Measurements from ENCODE around the gene PNMA6F. TPM values are rescaled to one million over a fixed set of nuclear protein-coding genes. Genes with fewer than 3 reads are reported as not detected.

The PNMA6F gene
- not detected in 2 replicates for total RNA-seq

DNA sequence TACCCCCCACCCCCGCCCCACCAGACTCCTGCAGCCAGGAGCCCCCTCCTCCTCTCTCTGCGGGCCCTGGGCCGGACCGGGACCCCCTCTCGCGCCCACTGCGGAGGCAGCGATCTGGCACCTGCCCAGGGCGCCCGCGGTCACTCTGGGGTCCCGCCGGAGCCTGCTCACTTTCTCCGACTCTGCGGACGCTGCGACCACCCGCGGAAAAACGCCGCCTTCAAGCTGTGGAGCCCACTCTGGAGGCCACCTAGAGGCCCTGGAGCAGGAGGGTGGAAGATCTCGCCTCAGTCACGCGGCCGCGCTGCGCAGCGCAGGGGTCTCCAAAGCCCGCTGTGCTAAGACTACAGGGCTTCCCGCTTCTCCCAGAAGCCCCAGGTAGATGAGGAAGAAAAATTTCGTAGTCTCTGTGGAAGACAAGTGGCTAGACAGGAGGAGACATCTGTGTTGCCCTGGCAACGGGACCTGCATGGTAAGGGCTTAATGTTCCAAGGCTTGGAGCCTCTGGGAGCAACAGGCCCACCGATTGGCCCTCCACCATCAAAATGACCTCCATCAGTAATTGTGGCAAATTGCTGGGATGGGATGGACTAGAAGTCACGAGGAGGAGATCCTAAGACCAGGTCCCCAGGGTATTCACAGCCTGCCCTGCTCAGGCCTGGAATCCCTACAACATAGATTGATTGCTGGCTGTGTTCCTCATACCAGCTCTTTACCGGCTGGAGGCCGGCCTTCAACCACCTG is at the start of gene PNMA6F:
TSS of gene PNMA6F (minus strand) at position 387 of the 744 bp plus-strand sequence. CDS start 1,093 bp downstream, outside the sequence.
- no peak for DNase-seq (ENCODE audit: low spot score)
- no peaks in the 10 kb centered on the region for H3K4me1 Mint-ChIP-seq (ENCODE audit: low read depth)
- no peaks in the 10 kb centered on the region for H3K36me3 Mint-ChIP-seq (ENCODE audit: low read depth)
- H3K9me3 Mint-ChIP-seq: no peaks in the 10 kb centered on the region
- no peak within 1 kb of the TSS for H3K4me3 Mint-ChIP-seq (ENCODE audit: low read depth)
- intact Hi-C loops (cut with micrococcal nuclease): no loop called here
- H3K27me3 Mint-ChIP-seq (ENCODE audit: low read depth): peaks cover 40% of the 10 kb centered on the region
- no peak within 1 kb of the TSS for H3K27ac Mint-ChIP-seq

DNA sequence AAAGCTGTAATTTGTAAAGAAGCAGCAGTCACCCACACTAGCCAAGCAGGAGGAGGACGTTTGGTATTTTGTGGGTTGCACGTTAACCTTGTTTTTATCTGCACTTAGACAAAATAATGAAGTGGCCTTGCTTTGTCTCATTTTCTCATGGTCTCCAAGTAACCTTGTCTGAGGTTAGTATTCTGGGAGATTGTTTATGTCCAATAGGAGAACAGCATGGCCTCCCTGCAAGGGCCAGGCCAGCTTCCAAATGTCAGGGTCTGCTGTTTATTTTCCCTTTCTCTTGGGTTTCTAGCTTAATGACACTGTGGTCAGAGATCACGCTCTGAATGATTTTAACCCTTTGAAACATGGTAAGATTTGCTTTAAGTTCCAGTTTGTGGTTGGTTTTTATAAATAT is 49.7 kb upstream of the PNMA6F start:
- intact Hi-C loops (cut with micrococcal nuclease): no loop called here
- Mint-ChIP-seq H3K27ac (no peak overlapping the region), H3K4me3 (ENCODE audit: low read depth) (no peak overlapping the region), H3K9me3 (no peaks in the 10 kb centered on the region), H3K27me3 (ENCODE audit: low read depth) (peaks cover 4% of the 10 kb centered on the region), H3K36me3 (ENCODE audit: low read depth) (no peaks in the 10 kb centered on the region), H3K4me1 (ENCODE audit: low read depth) (peaks cover 5% of the 10 kb centered on the region)
- no peak for DNase-seq (ENCODE audit: low spot score)

DNA sequence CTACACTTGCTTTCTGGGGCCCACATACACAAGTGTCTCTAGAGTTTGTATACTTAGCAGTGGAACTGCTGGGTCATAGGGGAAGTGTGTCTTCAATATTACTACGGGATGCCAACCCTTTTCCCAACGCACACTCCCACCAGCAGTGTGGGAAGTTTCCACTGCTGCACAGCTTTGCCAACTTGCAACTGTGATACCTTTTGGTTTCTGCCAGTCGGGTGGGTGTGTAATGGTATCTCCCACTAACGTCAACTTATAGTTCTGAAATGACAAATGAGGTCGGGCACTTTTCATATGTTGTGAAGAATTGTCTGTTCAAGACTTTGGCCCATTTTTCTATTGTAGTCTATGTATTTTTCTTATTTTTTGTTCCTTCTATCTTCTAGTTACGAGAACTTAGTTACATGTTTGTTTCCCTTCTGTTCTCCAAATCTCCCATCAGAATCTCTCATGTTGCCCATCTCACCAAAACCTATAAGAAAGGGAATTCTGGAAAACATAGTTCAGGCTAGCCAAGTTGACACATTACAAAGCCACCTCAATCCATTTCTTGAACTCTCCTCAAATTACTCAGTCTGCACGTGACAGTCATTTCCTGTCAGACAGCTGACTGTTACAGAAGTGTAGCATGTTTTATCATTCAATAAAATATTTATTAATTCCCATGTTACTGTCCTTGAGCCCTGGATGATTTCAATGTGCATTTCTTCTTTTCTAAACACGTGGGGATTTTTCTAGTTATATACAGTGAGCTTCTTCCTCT is 48.9 kb upstream of the PNMA6F start:
- Mint-ChIP-seq H3K27ac (no peak overlapping the region), H3K4me1 (ENCODE audit: low read depth) (peaks cover 7% of the 10 kb centered on the region), H3K36me3 (ENCODE audit: low read depth) (no peaks in the 10 kb centered on the region), H3K9me3 (no peaks in the 10 kb centered on the region), H3K27me3 (ENCODE audit: low read depth) (peaks cover 4% of the 10 kb centered on the region), H3K4me3 (ENCODE audit: low read depth) (no peak overlapping the region)
- no peak for DNase-seq (ENCODE audit: low spot score)
- intact Hi-C loops (cut with micrococcal nuclease): no loop called here

DNA sequence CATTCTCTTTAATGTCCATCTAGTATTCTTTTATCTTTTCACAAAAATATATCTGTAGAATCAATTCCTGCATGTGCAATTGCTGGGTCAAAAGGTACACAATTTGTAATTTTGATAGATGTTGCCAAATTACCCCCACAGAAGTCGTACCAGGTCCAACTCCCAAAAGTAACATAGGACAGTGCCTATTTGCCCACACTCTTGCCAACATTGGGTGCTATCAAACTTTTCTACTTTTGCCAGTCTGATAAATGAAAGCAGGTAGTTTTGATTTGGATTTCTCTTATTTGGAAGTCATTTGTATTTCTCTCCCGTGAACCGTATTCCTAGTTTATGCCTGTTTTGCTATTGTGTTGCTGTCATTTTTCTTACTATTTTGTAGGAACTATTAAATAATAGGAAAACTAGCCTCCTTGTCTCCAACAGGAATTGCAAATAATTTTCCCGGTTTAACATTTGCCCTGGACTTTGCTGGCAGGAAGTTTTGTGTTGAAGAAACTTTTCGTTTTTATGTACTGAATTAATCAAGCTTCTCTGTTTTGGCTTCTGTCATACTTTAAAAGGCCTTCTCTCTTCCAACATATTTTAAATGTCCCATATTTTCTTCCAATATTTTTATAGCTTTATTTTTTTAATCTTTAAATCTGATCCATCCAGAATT is 45.4 kb upstream of the PNMA6F start:
- no peaks in the 10 kb centered on the region for H3K36me3 Mint-ChIP-seq (ENCODE audit: low read depth)
- DNase-seq (ENCODE audit: low spot score): no peak
- intact Hi-C loops (cut with micrococcal nuclease): no loop called here
- H3K4me3 Mint-ChIP-seq (ENCODE audit: low read depth): no peak overlapping the region
- peaks cover 1% of the 10 kb centered on the region for H3K27me3 Mint-ChIP-seq (ENCODE audit: low read depth)
- no peaks in the 10 kb centered on the region for H3K9me3 Mint-ChIP-seq
- H3K4me1 Mint-ChIP-seq (ENCODE audit: low read depth): peaks cover 7% of the 10 kb centered on the region
- no peak overlapping the region for H3K27ac Mint-ChIP-seq

DNA sequence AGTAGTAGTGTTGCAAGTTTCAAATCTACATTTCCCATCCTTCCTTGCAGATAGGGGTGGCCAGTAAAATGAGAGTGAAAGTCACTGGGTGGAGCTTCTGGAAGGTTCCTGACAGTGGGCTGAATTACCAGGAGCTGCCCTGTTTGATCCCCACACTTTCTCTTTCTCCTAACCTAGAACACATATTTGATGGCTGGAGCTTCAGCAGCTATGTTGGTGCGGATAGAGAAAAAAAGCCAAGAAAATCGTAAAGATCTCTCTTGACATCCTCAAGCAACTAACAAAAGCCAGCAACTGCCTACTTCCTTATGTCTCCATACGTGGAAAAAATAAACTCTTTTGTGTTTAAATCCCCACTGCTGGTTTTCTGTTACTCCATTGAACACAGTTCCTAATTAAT is 44.6 kb upstream of the PNMA6F start:
- H3K9me3 Mint-ChIP-seq: no peaks in the 10 kb centered on the region
- peaks cover 3% of the 10 kb centered on the region for H3K27me3 Mint-ChIP-seq (ENCODE audit: low read depth)
- H3K4me1 Mint-ChIP-seq (ENCODE audit: low read depth): peaks cover 7% of the 10 kb centered on the region
- H3K27ac Mint-ChIP-seq: no peak overlapping the region
- intact Hi-C loops (cut with micrococcal nuclease): no loop called here
- no peak overlapping the region for H3K4me3 Mint-ChIP-seq (ENCODE audit: low read depth)
- DNase-seq (ENCODE audit: low spot score): no peak
- no peaks in the 10 kb centered on the region for H3K36me3 Mint-ChIP-seq (ENCODE audit: low read depth)

DNA sequence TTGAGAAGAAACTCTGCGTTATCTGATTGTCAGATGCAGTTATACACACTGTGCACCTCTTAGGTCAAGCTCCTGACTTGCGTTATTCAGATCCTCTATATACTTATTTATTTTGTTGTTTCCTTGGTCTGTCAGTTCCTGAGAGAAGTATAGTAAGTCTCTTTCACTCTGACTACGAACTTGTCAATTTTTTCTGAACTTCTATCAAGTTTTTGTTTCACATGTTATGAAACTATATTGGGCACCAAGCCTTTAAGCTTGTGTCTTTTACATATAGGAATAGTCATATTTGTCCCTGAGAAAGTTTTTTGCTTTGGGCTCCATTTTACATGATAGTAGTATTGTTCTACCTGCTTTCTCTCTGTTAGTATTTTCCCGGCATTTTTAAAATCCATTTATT is 44.1 kb upstream of the PNMA6F start:
- no peak for DNase-seq (ENCODE audit: low spot score)
- intact Hi-C loops (cut with micrococcal nuclease): no loop called here
- Mint-ChIP-seq H3K4me1 (ENCODE audit: low read depth) (peaks cover 3% of the 10 kb centered on the region), H3K36me3 (ENCODE audit: low read depth) (no peaks in the 10 kb centered on the region), H3K27me3 (ENCODE audit: low read depth) (peaks cover 3% of the 10 kb centered on the region), H3K27ac (no peak overlapping the region), H3K4me3 (ENCODE audit: low read depth) (no peak overlapping the region), H3K9me3 (no peaks in the 10 kb centered on the region)

DNA sequence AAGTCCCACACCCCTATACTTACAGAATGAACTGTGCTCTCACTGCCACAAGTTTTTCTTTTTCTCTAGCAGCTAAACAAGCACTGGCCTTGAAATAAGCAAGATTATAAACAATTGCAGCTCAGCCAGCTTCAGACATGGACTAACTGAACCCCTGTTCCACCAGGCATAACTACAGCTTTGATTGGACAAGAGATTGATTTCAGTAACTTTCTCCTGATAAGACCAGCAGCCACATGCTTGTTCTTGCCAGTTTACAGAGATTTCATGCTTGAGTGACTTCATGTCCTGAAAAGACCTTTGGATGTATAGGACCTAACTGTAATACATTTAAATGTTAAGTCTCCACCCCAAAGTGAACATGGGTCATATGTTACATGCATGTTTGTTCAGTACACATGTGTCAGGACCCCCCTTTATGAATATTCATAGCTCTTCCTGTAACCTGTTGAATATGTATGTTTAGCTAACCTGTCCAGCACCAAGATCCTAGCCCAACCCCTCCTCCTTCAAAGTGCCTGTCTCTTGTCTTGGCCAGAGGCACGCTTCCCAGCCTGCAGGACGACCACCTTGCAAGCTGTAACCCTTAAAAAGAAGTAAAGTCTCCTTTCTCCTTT is 40.3 kb upstream of the PNMA6F start:
- Mint-ChIP-seq H3K4me3 (ENCODE audit: low read depth) (no peak overlapping the region), H3K9me3 (peaks cover 14% of the 10 kb centered on the region), H3K36me3 (ENCODE audit: low read depth) (peaks cover 3% of the 10 kb centered on the region), H3K4me1 (ENCODE audit: low read depth) (peaks cover 1% of the 10 kb centered on the region), H3K27me3 (ENCODE audit: low read depth) (peaks cover 3% of the 10 kb centered on the region), H3K27ac (no peak overlapping the region)
- DNase-seq (ENCODE audit: low spot score): no peak
- intact Hi-C loops (cut with micrococcal nuclease): no loop called here

DNA sequence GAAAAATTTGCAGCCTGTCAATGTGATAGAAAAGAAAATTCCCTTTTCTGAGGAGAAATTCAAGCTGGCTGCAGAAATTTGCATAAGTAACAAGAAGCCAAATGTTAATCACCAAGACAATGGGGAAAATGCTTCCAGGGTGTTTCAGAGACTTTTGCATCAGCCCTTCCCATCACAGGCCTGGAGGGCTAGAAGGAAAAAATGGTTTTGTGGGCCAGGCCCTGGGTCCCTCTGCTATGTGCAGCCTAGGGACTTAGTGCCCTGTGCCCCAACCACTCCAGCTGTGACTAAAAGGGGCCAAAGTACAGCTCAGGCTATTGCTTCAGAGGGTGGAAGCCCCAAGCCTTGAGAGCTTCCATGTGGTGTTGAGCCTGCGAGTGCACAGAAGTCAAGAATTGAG is 36.3 kb upstream of the PNMA6F start:
- intact Hi-C loops (cut with micrococcal nuclease): no loop called here
- H3K4me3 Mint-ChIP-seq (ENCODE audit: low read depth): no peak overlapping the region
- peaks cover 3% of the 10 kb centered on the region for H3K27me3 Mint-ChIP-seq (ENCODE audit: low read depth)
- no peak overlapping the region for H3K27ac Mint-ChIP-seq
- peaks cover 3% of the 10 kb centered on the region for H3K36me3 Mint-ChIP-seq (ENCODE audit: low read depth)
- peaks cover 14% of the 10 kb centered on the region for H3K9me3 Mint-ChIP-seq
- DNase-seq (ENCODE audit: low spot score): no peak
- H3K4me1 Mint-ChIP-seq (ENCODE audit: low read depth): no peaks in the 10 kb centered on the region

DNA sequence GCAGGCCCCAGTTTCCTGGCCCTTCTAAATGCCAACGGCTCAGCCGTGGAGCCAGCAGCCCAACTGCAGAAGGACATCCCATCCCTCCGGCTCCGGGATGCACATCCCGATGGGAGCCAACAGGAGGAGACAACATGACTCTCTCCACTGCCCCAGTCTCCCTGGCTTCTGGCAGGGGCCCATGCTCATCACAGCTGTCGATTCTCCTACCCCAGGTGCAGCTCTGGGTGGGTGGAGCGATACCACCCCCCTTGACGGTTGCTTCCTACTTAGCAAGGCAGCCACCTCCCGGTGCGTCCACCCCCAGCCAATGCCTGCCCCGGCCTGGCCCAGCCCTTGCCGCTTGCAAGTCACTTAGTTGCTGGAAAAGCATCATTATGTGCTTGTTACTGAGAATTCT is 31.8 kb upstream of the PNMA6F start:
- no peak overlapping the region for H3K4me3 Mint-ChIP-seq (ENCODE audit: low read depth)
- H3K27ac Mint-ChIP-seq: no peak overlapping the region
- H3K36me3 Mint-ChIP-seq (ENCODE audit: low read depth): peaks cover 19% of the 10 kb centered on the region
- peaks cover 6% of the 10 kb centered on the region for H3K9me3 Mint-ChIP-seq
- intact Hi-C loops (cut with micrococcal nuclease): no loop called here
- no peak for DNase-seq (ENCODE audit: low spot score)
- H3K4me1 Mint-ChIP-seq (ENCODE audit: low read depth): no peaks in the 10 kb centered on the region
- H3K27me3 Mint-ChIP-seq (ENCODE audit: low read depth): no peaks in the 10 kb centered on the region

DNA sequence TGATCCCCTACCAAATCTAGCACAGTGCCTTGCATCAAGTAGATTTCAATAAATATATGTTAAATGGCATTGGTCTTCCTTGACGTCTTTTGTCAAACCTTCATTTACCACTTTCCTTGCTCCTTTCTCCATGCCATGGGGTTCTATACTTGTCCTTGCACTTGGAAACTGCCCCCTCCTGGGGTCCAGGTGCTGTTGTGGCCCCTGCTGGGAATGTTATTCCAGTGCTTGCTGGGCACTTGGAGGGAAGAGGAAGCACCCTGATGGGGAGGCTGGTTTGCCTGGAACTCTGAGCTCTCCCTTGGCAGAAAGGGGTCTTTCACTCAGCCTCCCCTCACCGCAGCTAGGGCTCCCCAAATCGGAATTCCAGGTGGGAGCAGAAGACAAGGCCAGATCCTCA is 31.3 kb upstream of the PNMA6F start:
- peaks cover 6% of the 10 kb centered on the region for H3K9me3 Mint-ChIP-seq
- H3K27me3 Mint-ChIP-seq (ENCODE audit: low read depth): no peaks in the 10 kb centered on the region
- H3K27ac Mint-ChIP-seq: no peak overlapping the region
- no peak for DNase-seq (ENCODE audit: low spot score)
- intact Hi-C loops (cut with micrococcal nuclease): no loop called here
- no peak overlapping the region for H3K4me3 Mint-ChIP-seq (ENCODE audit: low read depth)
- no peaks in the 10 kb centered on the region for H3K4me1 Mint-ChIP-seq (ENCODE audit: low read depth)
- H3K36me3 Mint-ChIP-seq (ENCODE audit: low read depth): peaks cover 20% of the 10 kb centered on the region

DNA sequence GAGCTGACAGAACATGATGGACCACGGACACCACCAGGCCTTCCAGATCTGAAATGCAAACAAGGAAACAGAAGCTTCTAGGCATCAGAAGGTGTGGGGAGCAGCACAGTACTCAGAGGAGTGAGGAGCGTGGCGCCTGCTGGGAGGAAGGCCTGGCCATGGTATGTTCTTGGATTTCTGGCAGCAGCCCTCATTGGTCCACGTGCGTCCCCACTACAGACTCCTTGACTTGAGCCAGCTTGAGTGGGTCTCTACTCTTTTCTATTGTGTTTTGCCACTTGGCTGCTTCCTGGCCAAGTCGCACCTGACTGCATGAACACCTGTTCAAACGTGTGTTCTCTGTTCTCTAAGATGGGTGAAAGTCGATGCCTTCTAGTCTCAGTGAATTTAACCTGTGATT is 30.4 kb upstream of the PNMA6F start:
- Mint-ChIP-seq H3K27me3 (ENCODE audit: low read depth) (no peaks in the 10 kb centered on the region), H3K4me3 (ENCODE audit: low read depth) (no peak overlapping the region), H3K27ac (no peak overlapping the region), H3K9me3 (no peaks in the 10 kb centered on the region), H3K4me1 (ENCODE audit: low read depth) (no peaks in the 10 kb centered on the region), H3K36me3 (ENCODE audit: low read depth) (peaks cover 18% of the 10 kb centered on the region)
- no peak for DNase-seq (ENCODE audit: low spot score)
- intact Hi-C loops (cut with micrococcal nuclease): no loop called here

DNA sequence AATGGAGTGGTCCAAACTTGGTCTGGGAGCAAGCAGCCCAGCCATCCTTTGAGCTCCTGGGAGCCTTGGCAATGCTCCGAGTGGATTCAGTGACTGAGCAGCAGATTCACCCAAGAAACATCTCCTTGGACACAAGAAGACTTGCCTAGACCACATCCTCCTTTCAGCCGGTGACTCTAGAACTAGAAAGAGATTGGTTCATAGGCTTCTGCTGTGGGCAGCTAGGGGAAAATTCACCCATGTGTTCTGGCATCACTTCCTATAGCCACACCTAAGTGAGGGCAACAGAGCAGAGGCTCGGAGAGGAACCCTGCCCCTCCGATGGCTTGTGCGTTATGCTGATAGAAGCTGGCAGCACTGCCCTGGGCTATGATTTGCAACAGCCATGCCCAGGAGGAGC is 28.4 kb upstream of the PNMA6F start:
- no peak overlapping the region for H3K4me3 Mint-ChIP-seq (ENCODE audit: low read depth)
- no peaks in the 10 kb centered on the region for H3K9me3 Mint-ChIP-seq
- H3K4me1 Mint-ChIP-seq (ENCODE audit: low read depth): peaks cover under 1% of the 10 kb centered on the region
- no peak for DNase-seq (ENCODE audit: low spot score)
- intact Hi-C loops (cut with micrococcal nuclease): no loop called here
- no peaks in the 10 kb centered on the region for H3K27me3 Mint-ChIP-seq (ENCODE audit: low read depth)
- peaks cover 31% of the 10 kb centered on the region for H3K36me3 Mint-ChIP-seq (ENCODE audit: low read depth)
- no peak overlapping the region for H3K27ac Mint-ChIP-seq

DNA sequence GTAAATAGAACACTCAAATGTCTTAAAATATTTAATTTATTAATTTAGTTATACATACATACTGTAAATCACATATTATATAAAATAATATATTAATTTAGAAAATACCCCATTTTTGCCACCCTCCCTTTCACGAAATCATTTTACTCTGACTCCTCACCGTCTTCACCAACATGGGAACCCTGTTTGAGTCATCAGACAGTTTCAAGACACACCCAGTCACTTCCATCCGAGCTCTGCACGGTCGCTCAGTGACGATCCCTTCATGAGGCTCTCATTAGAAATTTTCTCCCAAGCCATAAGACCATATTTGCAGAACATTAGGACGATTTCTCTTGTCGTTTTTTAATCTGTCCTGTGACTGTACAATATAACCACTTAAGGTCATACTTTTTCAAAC is 26.9 kb upstream of the PNMA6F start:
- H3K9me3 Mint-ChIP-seq: no peaks in the 10 kb centered on the region
- H3K27ac Mint-ChIP-seq: no peak overlapping the region

More for the DNA sequence above, 26.9 kb upstream of the PNMA6F start:
- no peak for DNase-seq (ENCODE audit: low spot score)
- Mint-ChIP-seq H3K4me3 (ENCODE audit: low read depth) (no peak overlapping the region), H3K36me3 (ENCODE audit: low read depth) (peaks cover 41% of the 10 kb centered on the region), H3K4me1 (ENCODE audit: low read depth) (peaks cover 7% of the 10 kb centered on the region), H3K27me3 (ENCODE audit: low read depth) (no peaks in the 10 kb centered on the region)
- intact Hi-C loops (cut with micrococcal nuclease): no loop called here

Measured in activated T-helper 2 cell treated with anti-CD3 and anti-CD28 coated beads, Interferon-gamma antibody, Interleukin-2, Interleukin-4, amounts not matched to agents 10 μg/mL and 5 μg/mL and 100 μg/mL, durations not matched to agents 14 hours and 24 hours and 36 hours (primary cell).